Embryonic facial prominence (tissue), 1 donor: Measurements from ENCODE around the gene PCSK1.
"Not testable (repeated sequence)": the region's sequence is repeated elsewhere in the genome, so short reads cannot be mapped to it uniquely, and the experiment has no call there.

ENCODE experiments used
- DNase-seq: peaks from one replicate; pipeline ENCODE4 v3.0.0-alpha.2; 2016; ENCODE audit errors: extremely low spot score

The PCSK1 gene

GRCh38 chr5:96372726-96373380 lies 60.2 kb downstream of the PCSK1 start:
- no peak for DNase-seq

GRCh38 chr5:96370976-96371375 lies 62.1 kb downstream of the PCSK1 start:
- no peak for DNase-seq

GRCh38 chr5:96367337-96367736 lies 65.7 kb downstream of the PCSK1 start:
- not testable (repeated sequence) for DNase-seq

GRCh38 chr5:96354237-96354636 lies 78.8 kb downstream of the PCSK1 start:
- no peak for DNase-seq

GRCh38 chr5:96353220-96353619 lies 79.8 kb downstream of the PCSK1 start:
- DNase-seq, result no peak

- DNase-seq, result no peak
These were observed 82.4 kb downstream of the PCSK1 start for GRCh38 chr5:96350678-96351077.

GRCh38 chr5:96348536-96348935 lies 84.5 kb downstream of the PCSK1 start:
- DNase-seq, result no peak

- DNase-seq, result no peak
These were observed 85.4 kb downstream of the PCSK1 start for GRCh38 chr5:96347502-96348292.

GRCh38 chr5:96344678-96345577 lies 88.1 kb downstream of the PCSK1 start:
- DNase-seq, result peak; percentile 41

GRCh38 chr5:96343094-96343493 lies 90.0 kb downstream of the PCSK1 start:
- DNase-seq, result no peak

GRCh38 chr5:96342581-96342980 lies 90.5 kb downstream of the PCSK1 start:
- no peak for DNase-seq
